ENCODE results near the gene HOXD11. TPM values are rescaled to one million over a fixed set of nuclear protein-coding genes. Genes with fewer than 3 reads are reported as not detected.
A peak's percentile ranks its signal among the peaks of the same experiment; 100 is the strongest.

Gene HOXD11
- total RNA-seq, 1 experiment from 2014 or later: not detected

- no peak overlapping the region for H3K4me3 Mint-ChIP-seq
- H3K9me3 Mint-ChIP-seq: no peaks in the 10 kb centered on the region
- POLR2A ChIA-PET: no interaction called here
- H3K4me1 Mint-ChIP-seq: peaks cover 26% of the 10 kb centered on the region
- CTCF ChIA-PET: interaction anchor here (2.4 kb wide), 1 partner anchor 321 kb away, joined by 9 read pairs; no protein-coding TSS in a partner anchor
- no peak overlapping the region for H3K27ac Mint-ChIP-seq
- H3K36me3 Mint-ChIP-seq: 0 out of 2 replicates have a peak, but pooled peaks cover 2% of the 10 kb centered on the region
- peaks cover 98% of the 10 kb centered on the region for H3K27me3 Mint-ChIP-seq (ENCODE audit: low read depth)
- no peak for TF ChIP-seq ZNF138 (CRISPR knock-in tag; conservative IDR thresholded peaks at IDR 0.05)
- DNase-seq (ENCODE audit: low spot score) (no peak), ATAC-seq (no peak)
Measured at GRCh38 chr2:176134035-176134434, 27.0 kb downstream of the HOXD11 start.

GRCh38 chr2:176135035-176135440, 28.0 kb downstream of the HOXD11 start:
- Mint-ChIP-seq H3K4me3 (peak overlapping the region; percentile 64), H3K27me3 (ENCODE audit: low read depth) (peaks cover 99% of the 10 kb centered on the region), H3K27ac (no peak overlapping the region), H3K36me3 (0 out of 2 replicates have a peak, but pooled peaks cover 2% of the 10 kb centered on the region), H3K9me3 (no peaks in the 10 kb centered on the region), H3K4me1 (peaks cover 23% of the 10 kb centered on the region)
- POLR2A ChIA-PET: no interaction called here
- no peak for ATAC-seq
- CTCF ChIA-PET: no interaction called here
- DNase-seq (ENCODE audit: low spot score): no peak
- TF ChIP-seq CBFB (CRISPR knock-in tag; IDR thresholded peaks at IDR 0.05; ENCODE audit: low read depth): no peak
- TF ChIP-seq ATF1 (CRISPR knock-in tag; IDR thresholded peaks at IDR 0.05): no peak
- no peak for TF ChIP-seq ZNF396 (CRISPR knock-in tag; IDR thresholded peaks at IDR 0.05; ENCODE audit: borderline replicate concordance)
- TF ChIP-seq JUN (CRISPR knock-in tag; IDR thresholded peaks at IDR 0.05): no peak
- TF ChIP-seq NFE2L1 (CRISPR knock-in tag; IDR thresholded peaks at IDR 0.05): no peak
- TF ChIP-seq ZNF425 (CRISPR knock-in tag; conservative IDR thresholded peaks at IDR 0.05): no peak
- TF ChIP-seq ZNF219 (CRISPR knock-in tag; IDR thresholded peaks at IDR 0.05; ENCODE audit: borderline replicate concordance): no peak
- TF ChIP-seq ZMAT4 (CRISPR knock-in tag; IDR thresholded peaks at IDR 0.05): no peak

- Mint-ChIP-seq H3K4me1 (peaks cover 20% of the 10 kb centered on the region), H3K4me3 (peak overlapping the region; percentile 64), H3K36me3 (0 out of 2 replicates have a peak, but pooled peaks cover 2% of the 10 kb centered on the region), H3K9me3 (no peaks in the 10 kb centered on the region), H3K27me3 (ENCODE audit: low read depth) (peaks cover 98% of the 10 kb centered on the region), H3K27ac (no peak overlapping the region)
- CTCF ChIA-PET: interaction anchor here (0.6 to 2.3 kb wide), 14 partner anchors 8 to 516 kb away, joined by 3 to 11 read pairs (median 4); no protein-coding TSS in a partner anchor
- POLR2A ChIA-PET: no interaction called here
- peak; percentile 11 for ATAC-seq
- DNase-seq (ENCODE audit: low spot score): peak; percentile 51
- TF ChIP-seq ARID4B (CRISPR knock-in tag; IDR thresholded peaks at IDR 0.05; ENCODE audit: borderline replicate concordance) (no peak), USF2 (CRISPR knock-in tag; IDR thresholded peaks at IDR 0.05) (peak; percentile 50), NFYB (CRISPR knock-in tag; conservative IDR thresholded peaks at IDR 0.05; ENCODE audit: low read depth) (no peak)
Measured at GRCh38 chr2:176136374-176137251, 29.5 kb downstream of the HOXD11 start.

Data from WTC11 (cell line).